ENCODE measurements around the gene CHD5.

DNA sequence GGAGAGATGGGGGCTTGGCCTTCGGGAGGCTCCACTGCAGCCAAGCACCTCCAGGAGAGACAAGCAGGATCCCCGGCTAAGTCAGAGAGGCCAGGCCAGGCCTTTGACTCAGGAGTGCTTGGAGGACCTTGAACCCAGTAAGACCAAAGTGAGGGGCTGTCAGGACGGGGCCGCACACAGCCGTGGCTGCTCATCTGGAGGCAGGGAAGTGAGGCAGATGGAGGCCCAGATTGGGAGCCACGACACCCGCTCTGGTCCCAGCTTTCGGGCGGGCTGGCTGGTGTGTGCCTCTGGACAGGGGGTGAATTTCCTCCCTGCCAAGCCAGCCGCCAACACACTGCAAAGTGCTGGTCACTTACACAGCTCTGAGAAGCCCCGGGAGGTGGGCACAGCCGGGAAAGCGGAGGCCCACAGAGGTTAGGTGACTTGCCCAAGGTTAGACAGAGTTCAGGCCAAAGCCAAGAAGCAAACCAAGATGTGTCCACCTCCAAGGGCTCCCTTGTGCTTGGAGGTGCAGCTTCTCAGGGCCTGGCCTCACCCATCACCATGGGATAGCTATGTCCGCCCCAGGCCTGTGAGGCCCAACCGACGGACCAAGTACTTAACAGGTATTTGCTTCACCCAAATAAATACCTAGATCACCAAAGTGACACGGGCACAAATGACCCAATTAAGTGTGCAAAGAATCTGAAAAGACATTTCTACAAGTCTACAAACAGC, 58.3 kb downstream of the CHD5 start:
- TF ChIP-seq, protein P1, sequence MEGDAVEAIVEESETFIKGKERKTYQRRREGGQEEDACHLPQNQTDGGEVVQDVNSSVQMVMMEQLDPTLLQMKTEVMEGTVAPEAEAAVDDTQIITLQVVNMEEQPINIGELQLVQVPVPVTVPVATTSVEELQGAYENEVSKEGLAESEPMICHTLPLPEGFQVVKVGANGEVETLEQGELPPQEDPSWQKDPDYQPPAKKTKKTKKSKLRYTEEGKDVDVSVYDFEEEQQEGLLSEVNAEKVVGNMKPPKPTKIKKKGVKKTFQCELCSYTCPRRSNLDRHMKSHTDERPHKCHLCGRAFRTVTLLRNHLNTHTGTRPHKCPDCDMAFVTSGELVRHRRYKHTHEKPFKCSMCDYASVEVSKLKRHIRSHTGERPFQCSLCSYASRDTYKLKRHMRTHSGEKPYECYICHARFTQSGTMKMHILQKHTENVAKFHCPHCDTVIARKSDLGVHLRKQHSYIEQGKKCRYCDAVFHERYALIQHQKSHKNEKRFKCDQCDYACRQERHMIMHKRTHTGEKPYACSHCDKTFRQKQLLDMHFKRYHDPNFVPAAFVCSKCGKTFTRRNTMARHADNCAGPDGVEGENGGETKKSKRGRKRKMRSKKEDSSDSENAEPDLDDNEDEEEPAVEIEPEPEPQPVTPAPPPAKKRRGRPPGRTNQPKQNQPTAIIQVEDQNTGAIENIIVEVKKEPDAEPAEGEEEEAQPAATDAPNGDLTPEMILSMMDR (conservative IDR thresholded peaks at IDR 0.05; ENCODE audit: low read length) = no peak
- no peak for TF ChIP-seq EZH2phosphoT487 (IDR thresholded peaks at IDR 0.05; ENCODE audit: borderline replicate concordance)

Measured in Loucy (cell line).